ENCODE measurements around the gene TMEM116. TPM values are rescaled to one million over a fixed set of nuclear protein-coding genes. Genes with fewer than 3 reads are reported as not detected.
"Not testable (repeated sequence)": the region's sequence is repeated elsewhere in the genome, so short reads cannot be mapped to it uniquely, and the experiment has no call there.

Gene TMEM116
- total RNA-seq, 1 donor from 2014 or later: 28.4 TPM

GRCh38 chr12:111954969-111955368, 58.0 kb downstream of the TMEM116 start:
- TF ChIP-seq EZH2phosphoT487 (IDR thresholded peaks at IDR 0.05) (no peak), EZH2 (IDR thresholded peaks at IDR 0.05) (no peak), CTCF (IDR thresholded peaks at IDR 0.05) (no peak)
- H3K27me3 ChIP-seq: no peaks in the 10 kb centered on the region
- Mint-ChIP-seq H3K9me3 (peaks cover 24% of the 10 kb centered on the region), H3K27ac (no peak overlapping the region), H3K36me3 (peaks cover 22% of the 10 kb centered on the region), H3K27me3 (ENCODE audit: insufficient read depth, low read depth) (peaks cover 5% of the 10 kb centered on the region), H3K4me3 (no peak overlapping the region), H3K4me1 (no peaks in the 10 kb centered on the region)
- peaks cover 3% of the 10 kb centered on the region for H3K9me3 ChIP-seq (ENCODE audit: low read depth)
- no peaks in the 10 kb centered on the region for H3K4me1 ChIP-seq
- H3K36me3 ChIP-seq: no peaks in the 10 kb centered on the region
- no peak overlapping the region for H3K9ac ChIP-seq
- no peaks in the 10 kb centered on the region for H4K20me1 ChIP-seq (ENCODE audit: low read depth)
- no peak for DNase-seq (ENCODE audit: low spot score)
- no peaks in the 10 kb centered on the region for H3K79me2 ChIP-seq (ENCODE audit: low read depth)
- no peak overlapping the region for H3K4me3 ChIP-seq
- no peak overlapping the region for H3K4me2 ChIP-seq
- H3K27ac ChIP-seq: no peak overlapping the region
- H3F3A ChIP-seq (ENCODE audit: low read depth): no peaks in the 10 kb centered on the region
- no peak overlapping the region for H2AFZ ChIP-seq (replicated peaks)

GRCh38 chr12:111953455-111953854, 59.5 kb downstream of the TMEM116 start:
- Mint-ChIP-seq H3K36me3 (peaks cover 14% of the 10 kb centered on the region), H3K27ac (no peak overlapping the region), H3K4me3 (no peak overlapping the region), H3K27me3 (ENCODE audit: insufficient read depth, low read depth) (peaks cover 5% of the 10 kb centered on the region), H3K9me3 (peaks cover 11% of the 10 kb centered on the region), H3K4me1 (no peaks in the 10 kb centered on the region)
- no peak overlapping the region for H2AFZ ChIP-seq (replicated peaks)
- no peaks in the 10 kb centered on the region for H3K4me1 ChIP-seq
- no peak overlapping the region for H3K4me2 ChIP-seq
- H3K9me3 ChIP-seq (ENCODE audit: low read depth): peaks cover 3% of the 10 kb centered on the region
- no peaks in the 10 kb centered on the region for H3F3A ChIP-seq (ENCODE audit: low read depth)
- no peaks in the 10 kb centered on the region for H3K36me3 ChIP-seq
- no peaks in the 10 kb centered on the region for H3K27me3 ChIP-seq
- no peak overlapping the region for H3K9ac ChIP-seq
- no peak for DNase-seq (ENCODE audit: low spot score)
- no peaks in the 10 kb centered on the region for H4K20me1 ChIP-seq (ENCODE audit: low read depth)
- TF ChIP-seq EZH2phosphoT487 (IDR thresholded peaks at IDR 0.05) (no peak), EZH2 (IDR thresholded peaks at IDR 0.05) (no peak), CTCF (IDR thresholded peaks at IDR 0.05) (no peak)
- H3K79me2 ChIP-seq (ENCODE audit: low read depth): no peaks in the 10 kb centered on the region
- H3K27ac ChIP-seq: no peak overlapping the region
- H3K4me3 ChIP-seq: no peak overlapping the region

DNA sequence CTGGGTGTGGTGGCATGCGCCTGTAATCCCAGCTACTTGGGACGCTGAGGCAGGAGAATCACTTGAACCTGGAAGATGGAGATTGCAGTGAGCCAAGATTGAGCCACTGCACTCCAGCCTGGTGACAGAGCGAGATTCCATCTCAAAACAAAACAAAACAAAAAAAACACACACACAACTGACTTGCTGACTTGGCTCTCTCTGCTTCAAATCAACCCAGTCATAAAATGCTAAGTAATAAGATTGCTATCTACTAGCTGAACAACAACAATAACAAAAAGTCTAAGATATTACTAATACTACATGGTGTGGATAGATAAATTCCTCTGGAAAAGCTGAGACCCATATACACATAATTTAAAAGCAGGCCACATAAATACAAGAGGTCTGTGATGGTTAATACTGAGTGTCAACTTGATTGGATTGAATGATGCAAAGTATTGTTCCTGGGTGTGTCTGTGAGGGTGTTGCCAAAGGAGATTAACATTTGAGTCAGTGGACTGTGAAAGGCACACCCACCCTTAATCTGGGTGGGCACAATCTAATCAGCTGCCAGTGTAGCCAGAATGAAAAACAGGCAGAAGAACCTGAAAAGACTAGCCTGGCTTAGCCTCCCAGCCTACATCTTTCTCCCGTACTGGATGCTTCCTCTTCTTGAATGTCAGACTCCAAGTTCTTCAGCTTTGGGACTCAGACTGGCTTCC, 60.7 kb downstream of the TMEM116 start:
- H3K9ac ChIP-seq; H3K36me3 ChIP-seq; H3F3A ChIP-seq (ENCODE audit: low read depth); H3K79me2 ChIP-seq (ENCODE audit: low read depth); H2AFZ ChIP-seq (replicated peaks); H3K4me1 ChIP-seq; H3K27me3 ChIP-seq; H3K4me3 Mint-ChIP-seq; H3K9me3 ChIP-seq (ENCODE audit: low read depth); H3K27ac ChIP-seq; H3K4me1 Mint-ChIP-seq; H4K20me1 ChIP-seq (ENCODE audit: low read depth); H3K27ac Mint-ChIP-seq; DNase-seq (ENCODE audit: low spot score); H3K4me2 ChIP-seq; H3K4me3 ChIP-seq; H3K27me3 Mint-ChIP-seq (ENCODE audit: insufficient read depth, low read depth): not testable (repeated sequence)
- H3K9me3 Mint-ChIP-seq: peaks cover 10% of the 10 kb centered on the region
- H3K36me3 Mint-ChIP-seq: peaks cover 14% of the 10 kb centered on the region

DNA sequence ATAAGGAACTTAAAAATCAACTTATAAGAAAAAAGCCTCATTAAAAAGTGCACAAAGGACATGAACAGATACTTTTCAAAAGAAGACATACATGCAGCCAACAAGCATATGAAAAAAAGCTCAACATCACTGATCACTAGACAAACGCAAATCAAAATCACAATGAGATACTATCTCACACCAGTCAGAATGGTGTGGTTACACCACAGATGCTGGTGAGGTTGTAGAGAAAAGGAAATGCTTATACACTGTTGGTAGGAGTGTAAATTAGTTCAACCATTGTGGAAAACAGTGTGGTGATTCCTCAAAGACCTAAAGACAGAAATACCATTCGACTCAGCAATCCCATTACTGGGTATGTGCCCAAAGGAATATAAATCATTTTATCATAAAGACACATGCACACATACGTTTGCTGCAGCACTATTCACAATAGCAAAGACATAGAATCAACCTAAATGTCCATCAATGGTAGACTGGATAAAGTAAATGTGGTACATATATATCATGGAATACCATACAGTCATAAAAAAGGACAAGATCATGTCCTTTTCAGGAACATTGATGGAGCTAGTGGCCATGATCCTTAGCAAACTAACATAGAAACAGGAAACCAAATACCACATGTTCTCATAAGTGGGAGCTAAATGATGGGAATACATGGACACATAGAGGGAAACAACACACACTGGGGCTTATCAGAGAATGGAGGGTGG, 61.8 kb downstream of the TMEM116 start:
- not testable (repeated sequence) for H3K4me3 Mint-ChIP-seq; H3K36me3 ChIP-seq; H3F3A ChIP-seq (ENCODE audit: low read depth); H3K4me1 Mint-ChIP-seq; H3K4me2 ChIP-seq; H3K9me3 ChIP-seq (ENCODE audit: low read depth); H3K9ac ChIP-seq; H3K4me1 ChIP-seq; H2AFZ ChIP-seq (replicated peaks); H3K27ac Mint-ChIP-seq; H3K27ac ChIP-seq; DNase-seq (ENCODE audit: low spot score); H3K4me3 ChIP-seq; H3K27me3 ChIP-seq; H3K27me3 Mint-ChIP-seq (ENCODE audit: insufficient read depth, low read depth); H4K20me1 ChIP-seq (ENCODE audit: low read depth); H3K9me3 Mint-ChIP-seq; H3K79me2 ChIP-seq (ENCODE audit: low read depth)
- peaks cover 12% of the 10 kb centered on the region for H3K36me3 Mint-ChIP-seq

Data from neural progenitor cell (in vitro differentiated cells).